Amniotic stem cell (primary cell): ENCODE results near the gene CHST8.
"Not testable (repeated sequence)": the region's sequence is repeated elsewhere in the genome, so short reads cannot be mapped to it uniquely, and the experiment has no call there.

Source experiments
- DNase-seq: peaks from one replicate; lab custom pipeline; 2025; lab: John Stamatoyannopoulos, UW

Gene CHST8

DNA sequence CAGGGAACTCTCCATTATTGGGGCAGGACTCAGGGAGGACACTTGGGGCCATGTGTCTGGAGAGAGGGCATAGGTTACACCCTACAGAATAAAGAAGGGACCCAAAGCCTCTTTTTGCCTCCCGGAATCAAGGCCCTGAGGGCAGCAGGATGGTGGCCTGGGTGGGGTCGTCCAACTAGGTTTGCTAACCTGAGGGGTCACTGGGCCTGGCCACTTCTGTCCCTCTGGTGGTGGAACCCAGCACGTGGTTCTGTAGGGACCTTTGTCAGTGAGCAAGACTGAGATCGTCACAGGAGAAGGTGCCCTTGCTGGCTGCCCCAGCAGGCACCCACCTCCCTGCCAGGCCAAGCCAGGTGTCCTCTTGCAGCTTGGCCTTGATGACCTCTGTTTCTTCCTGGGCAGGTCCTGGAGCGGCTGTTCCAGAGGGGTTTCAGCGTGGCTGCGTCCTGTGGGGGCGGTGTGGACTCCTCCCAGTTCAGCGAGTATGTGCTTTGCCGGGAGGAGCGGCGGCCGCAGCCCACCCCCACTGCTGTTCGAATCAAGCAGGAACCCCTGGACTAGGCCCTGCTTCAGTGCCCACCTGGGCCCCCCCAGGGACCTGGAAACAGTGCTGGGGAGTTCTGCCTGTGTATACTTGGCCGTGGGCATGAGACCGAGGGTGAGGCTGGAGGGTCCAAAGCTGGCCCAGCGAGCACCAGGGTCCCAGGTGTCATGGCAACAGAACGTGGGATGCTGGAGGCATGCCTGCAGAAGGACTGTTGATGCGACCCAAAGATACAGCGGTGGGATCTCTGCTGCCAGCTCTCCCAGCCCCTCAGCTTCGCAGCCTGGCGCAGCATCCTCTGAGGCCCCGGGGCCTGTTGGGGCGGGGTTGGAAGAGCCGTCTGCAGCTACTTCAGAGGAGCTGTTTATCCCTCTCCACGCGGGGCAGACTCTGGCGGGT lies 190.9 kb downstream of the CHST8 start:
- no peak for DNase-seq

DNA sequence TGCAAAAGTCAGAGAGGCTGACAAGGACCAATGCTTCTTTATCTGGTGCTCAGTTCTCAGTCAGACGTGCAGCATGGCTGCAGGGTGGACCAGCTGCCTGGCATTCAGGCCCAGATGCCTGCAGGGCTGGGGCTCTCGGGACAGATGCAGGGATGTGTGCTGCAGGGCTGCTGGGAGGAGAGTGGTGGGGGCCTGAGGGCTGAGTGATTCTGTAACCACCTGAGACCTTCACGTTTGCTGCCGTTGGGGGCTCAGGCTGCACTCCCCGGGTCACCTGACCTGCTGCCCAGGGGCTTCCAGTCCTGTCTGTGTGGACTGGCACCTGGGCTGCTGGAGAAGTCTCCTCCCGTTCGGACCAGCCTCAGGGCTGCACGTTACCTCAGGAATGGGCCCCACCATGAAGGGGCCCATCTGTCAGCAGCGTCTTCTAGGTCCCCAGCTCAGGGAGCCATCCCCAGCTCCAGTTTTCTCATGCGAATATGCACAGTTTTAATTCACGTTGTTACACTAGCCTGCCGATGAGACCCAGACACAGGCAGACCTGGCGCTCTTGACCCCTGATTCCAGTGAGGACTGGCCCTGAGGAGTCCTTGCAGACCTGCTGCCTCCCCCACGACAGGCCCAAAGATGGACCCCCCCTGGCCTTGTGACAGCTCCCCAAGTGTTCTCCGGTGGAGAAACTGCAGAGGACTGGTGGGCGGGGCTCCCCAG lies 191.8 kb downstream of the CHST8 start:
- no peak for DNase-seq

DNA sequence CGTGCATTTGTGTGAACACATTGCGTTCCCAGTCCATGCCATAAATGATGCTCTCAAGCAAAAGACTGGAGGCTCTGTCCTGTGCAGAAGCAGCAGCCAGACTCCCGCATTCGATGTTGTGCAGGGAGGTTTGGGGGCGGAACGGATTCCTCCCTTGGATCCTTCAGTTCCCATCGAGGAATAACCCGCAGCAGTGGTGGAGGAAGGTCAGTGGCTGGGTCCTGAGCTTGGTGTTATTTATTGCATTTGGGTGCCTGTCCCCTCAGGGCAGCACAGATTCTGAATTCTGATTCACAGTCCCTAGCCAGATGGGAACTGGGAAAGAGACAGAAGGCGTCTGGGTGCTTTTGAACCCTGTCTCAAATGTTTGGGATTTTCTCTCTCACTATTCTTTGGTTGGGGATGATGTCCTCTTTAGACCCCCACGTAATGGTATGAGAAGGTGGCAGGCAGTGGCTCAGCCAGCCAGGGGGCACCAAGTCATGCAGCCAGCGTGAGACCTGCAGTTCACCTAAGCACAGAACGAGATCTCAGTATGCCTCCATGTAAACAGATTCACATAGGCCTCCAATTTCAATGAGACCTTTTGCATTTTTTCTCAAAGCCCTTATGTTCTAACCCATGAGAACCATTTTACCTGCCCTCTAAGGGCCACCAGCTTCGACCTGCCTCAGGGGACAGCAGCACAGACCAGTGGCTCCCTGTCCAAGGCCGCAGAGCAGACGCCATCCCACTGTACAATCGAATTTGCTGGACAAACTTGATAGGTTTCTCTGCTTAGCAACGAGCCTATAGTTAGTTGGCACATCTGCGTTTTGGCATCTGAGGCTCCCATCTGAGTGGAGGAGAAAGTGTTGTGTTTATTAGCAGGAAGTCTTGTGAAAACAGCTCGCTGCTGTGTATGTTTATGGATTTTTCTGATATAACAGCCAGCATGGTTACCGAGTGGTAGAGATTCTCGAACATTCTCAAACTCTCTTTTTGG lies 192.7 kb downstream of the CHST8 start:
- no peak for DNase-seq

DNA sequence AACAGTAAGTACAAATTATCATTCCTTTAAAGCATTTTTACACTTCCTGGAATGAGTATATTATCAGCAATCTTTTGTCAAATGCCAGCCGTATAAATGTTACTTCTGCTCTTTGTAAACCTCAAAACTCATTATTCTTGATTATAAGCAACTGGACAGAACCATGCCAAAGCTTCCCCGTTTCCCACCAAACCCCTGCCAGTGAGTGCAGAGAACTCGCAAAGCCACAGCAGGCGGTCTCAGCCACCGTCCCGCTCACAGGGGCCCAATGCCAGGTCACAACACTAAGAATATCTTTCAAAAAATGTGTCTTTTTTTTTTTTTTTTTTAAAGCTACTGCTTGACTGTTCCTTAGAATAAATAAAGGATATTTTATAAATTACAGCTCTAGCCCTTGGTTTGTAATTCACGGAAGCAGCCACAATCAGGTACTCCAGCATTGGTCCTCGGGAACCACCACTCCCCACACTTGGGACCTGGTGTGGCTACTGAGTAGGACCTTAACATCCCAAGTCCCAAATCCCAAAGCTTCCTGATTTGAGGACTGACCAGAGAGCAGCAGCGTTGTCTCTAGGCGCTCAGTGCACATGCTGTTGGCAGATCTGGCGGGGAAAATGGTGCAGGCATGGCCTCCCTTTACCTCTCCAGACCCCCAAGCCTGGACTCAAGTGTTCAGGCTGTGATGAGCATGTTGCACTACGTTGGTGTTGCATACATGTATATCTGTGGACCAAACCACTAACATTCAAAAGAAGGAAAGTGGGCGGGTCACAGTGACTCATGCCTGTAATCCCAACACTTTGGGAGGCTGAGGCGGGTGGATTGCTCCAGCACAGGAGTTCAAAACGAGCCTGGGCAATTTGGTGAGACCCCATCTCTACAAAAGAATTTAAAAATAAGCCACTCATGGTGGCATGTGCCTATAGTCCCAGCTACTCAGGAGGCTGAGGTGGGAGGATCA lies 193.9 kb downstream of the CHST8 start:
- no peak for DNase-seq

DNA sequence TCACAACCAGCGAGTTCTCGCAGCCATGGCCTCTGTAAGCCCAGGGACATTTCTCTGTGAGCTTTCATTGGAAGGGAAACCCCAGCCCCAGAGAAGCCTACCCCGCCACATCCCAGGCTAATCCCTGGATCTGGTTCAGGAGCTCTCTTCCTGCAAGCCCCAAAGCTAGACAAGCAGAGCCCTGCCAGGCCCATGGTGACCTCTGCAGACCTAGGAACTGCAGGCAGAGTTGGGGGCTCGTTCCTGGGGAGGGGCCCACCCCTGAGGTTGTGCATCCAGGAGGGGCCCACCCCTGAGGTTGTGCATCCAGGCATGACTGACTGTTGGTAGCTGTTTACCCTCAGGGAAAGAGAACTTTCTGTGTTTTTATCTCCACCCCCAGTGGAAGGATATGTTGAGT lies 196.7 kb downstream of the CHST8 start:
- DNase-seq: no peak

DNA sequence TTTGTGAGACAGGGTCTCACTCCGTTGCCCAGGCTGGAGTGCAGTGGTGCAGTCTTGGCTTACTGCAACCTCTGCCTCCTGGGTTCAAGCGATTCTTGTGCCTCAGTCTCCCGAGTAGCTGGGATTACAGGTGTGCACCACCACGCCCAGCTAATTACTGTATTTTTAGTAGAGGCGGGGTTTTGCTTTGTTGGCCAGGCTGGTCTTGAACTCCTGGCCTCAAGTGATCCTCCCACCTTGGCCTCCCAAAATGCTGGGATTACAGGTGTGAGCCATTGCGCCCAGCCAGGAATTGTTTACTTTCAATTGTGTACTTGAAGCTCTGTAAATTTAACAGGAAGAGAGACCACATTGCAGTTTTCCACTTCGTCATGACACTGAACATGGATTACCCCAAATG lies 197.3 kb downstream of the CHST8 start:
- DNase-seq: not testable (repeated sequence)

DNA sequence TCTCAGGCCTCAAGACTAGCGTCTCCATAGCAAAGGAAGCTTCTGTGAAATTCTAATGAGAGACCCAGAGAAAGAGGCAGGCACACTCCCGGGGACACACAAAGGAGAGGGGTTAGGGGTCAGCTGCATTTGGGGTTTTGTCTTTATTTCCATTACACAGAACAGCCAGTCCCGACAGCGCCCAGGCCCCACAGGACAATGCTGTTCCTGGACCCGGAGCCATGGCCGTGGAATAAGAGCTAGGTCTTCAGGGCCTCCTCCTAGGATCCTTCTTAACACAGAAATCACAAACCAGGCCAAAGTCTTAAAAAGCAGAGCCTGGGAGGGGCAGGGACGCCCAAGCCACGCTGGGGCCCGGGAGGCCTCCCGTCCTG lies 197.7 kb downstream of the CHST8 start:
- DNase-seq: no peak

DNA sequence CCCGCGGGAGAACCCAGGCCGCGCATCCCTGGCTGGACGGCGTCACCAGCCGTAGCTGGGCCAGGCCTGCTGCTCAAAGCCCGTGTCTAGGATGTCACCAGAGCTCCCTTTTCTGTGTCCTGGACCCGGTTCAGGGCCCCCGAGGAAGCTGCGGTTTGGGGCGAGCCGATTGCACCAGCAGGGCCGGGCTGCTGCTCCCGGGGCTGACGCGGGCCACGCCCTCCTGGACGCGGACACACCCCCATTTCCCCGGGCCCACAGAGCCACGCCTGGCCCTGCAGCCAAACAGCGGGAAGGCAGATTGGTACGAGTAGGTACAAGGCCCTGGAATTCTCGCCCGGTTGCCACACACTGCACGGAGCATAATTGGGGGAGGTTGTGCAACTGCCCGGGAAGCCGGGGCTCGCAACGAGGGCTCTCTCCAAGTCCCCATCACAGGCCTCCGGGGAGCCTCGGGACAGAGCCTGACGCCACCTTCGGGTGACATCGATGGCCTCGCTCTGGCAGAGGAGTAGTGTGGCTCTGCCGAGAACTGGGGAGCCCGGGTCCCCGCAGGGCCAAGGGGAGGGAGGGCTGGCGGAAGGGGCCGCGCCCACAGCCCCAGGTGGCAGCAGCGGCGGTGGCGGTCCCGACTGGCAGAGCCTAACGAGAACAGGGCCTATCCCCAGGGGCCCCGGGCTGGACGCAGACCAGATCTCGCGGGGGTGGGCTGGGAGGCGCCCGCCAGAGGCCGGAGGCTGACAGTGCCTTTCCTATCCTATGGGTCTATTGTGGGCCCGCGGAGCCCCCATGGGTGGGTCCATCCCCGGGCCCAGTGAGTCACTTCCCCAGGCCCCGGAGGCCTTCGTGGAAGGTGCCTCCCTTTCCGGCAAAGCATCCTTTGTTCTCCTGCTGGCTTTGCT lies 198.4 kb downstream of the CHST8 start:
- DNase-seq: no peak

DNA sequence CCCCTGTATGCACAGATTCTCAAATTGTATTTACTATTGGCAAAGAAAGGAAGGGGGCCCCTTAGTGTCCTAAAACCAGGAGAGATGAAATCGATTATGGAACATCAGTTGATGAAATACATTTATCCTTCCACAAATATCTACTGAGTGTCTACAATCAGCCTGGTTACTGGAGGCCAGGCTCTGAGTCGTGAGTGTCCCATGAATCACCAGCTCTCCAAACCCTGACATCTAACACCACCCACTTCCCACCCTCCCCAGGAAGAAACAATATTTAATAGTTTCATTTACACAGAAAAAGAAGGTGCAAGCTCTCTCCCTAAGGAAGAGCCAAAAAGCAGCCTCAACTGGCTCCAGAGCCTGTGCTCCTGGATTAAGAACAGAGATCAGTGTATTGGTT lies 200.1 kb downstream of the CHST8 start:
- DNase-seq: no peak
